ENCODE results near the gene ITGB8.

Gene ITGB8

DNA sequence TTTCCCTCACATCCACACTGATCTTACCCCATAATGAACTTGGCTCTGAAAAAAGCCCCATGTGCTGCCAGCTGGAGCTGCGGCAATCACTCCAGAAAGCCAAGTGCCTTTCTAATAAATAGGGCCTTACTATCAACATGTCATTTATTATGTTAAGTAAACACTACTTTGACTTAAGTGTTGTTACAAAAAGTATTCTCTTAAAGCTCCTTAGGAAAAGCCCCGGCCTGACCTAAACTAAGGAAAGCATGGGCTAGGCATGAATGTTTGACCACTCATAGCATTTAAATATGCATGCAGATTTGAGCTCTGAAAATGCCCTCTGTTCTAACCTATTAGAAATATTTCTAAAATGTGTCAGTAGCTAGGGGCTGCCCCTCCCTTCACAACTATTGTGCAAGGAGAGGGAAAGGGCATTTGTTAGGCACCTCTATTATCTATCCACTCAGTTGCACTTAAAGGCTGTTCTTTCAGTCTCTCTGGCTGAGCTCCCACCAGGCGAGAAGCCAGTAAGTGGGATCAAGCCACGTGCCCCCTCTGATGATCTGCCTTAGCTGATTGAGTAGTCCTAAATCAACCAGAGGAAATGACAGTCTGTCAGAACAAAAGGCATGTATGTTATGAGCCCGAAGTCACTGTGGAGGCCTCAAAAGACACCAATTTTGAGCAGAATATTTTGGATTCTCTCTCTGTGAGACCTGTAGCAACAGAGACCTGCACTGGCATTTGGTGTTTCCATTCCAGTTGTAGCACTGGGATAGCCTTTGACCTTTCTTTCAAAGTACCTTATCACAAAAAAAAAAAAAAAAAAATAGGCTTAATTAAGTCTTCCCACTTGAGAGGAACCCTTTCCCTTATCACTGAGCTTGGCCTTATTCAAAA is 77.1 kb downstream of the ITGB8 start:
- no peak for DNase-seq (ENCODE audit: low spot score)
- TF ChIP-seq, protein P1, sequence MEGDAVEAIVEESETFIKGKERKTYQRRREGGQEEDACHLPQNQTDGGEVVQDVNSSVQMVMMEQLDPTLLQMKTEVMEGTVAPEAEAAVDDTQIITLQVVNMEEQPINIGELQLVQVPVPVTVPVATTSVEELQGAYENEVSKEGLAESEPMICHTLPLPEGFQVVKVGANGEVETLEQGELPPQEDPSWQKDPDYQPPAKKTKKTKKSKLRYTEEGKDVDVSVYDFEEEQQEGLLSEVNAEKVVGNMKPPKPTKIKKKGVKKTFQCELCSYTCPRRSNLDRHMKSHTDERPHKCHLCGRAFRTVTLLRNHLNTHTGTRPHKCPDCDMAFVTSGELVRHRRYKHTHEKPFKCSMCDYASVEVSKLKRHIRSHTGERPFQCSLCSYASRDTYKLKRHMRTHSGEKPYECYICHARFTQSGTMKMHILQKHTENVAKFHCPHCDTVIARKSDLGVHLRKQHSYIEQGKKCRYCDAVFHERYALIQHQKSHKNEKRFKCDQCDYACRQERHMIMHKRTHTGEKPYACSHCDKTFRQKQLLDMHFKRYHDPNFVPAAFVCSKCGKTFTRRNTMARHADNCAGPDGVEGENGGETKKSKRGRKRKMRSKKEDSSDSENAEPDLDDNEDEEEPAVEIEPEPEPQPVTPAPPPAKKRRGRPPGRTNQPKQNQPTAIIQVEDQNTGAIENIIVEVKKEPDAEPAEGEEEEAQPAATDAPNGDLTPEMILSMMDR (IDR thresholded peaks at IDR 0.05; ENCODE audit: extremely low read depth, missing control alignments) = no peak

DNA sequence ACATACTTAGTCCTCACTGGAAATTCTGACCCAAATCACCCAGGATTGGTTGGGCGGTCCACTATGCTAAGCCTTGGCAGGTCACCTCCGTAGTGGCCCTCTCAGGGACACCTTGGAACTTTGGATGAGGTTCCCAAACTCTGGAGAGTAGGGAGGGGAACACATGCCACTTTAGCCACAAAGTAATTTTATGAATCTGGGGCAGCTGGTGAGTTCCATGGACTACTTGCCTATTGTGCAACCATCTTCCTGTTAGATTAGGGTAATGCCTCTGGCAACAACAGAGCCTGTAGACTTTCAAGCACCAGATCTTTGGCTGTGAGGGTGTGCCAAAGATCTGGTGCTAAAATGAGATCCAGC is 77.7 kb downstream of the ITGB8 start:
- TF ChIP-seq, protein P1 (IDR thresholded peaks at IDR 0.05; ENCODE audit: extremely low read depth, missing control alignments) = no peak
- DNase-seq (ENCODE audit: low spot score) = no peak

DNA sequence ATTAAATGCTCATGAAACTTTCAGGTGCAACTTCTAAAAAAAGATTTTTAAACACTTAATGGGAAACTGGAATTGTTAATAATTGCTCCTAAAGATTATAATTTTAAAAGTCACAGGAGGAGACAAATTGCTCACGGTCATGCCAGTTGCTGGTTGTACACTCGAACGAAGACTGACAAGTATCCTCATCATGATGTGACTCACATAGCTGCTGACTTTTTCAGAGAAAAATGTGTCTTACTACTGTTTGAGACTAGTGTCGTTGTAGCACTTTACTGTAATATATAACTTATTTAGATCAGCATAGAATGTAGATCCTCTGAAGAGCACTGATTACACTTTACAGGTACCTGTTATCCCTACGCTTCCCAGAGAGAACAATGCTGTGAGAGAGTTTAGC is 79.3 kb downstream of the ITGB8 start:
- TF ChIP-seq, protein P1 (IDR thresholded peaks at IDR 0.05; ENCODE audit: extremely low read depth, missing control alignments) = no peak
- DNase-seq (ENCODE audit: low spot score) = no peak

DNA sequence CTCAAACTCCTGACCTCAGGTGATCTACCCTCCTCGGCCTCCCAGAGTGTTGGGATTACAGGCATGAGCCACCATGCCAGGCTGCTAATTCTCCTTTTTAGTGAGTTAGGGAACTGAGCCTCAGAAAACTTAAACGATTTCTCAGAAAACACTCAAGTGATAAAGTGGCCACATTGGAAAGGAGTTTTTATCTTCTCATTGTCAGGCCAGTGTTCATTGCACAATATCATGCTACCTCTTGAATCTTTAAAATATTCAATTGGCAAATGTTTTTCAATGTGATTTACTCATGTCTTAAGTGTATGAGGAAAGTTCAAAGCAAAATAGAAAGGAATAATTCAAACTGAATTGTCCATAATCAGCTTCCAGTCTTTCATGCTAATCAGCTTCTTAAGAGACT is 80.7 kb downstream of the ITGB8 start:
- TF ChIP-seq, protein P1 (IDR thresholded peaks at IDR 0.05; ENCODE audit: extremely low read depth, missing control alignments) = no peak
- no peak for DNase-seq (ENCODE audit: low spot score)

DNA sequence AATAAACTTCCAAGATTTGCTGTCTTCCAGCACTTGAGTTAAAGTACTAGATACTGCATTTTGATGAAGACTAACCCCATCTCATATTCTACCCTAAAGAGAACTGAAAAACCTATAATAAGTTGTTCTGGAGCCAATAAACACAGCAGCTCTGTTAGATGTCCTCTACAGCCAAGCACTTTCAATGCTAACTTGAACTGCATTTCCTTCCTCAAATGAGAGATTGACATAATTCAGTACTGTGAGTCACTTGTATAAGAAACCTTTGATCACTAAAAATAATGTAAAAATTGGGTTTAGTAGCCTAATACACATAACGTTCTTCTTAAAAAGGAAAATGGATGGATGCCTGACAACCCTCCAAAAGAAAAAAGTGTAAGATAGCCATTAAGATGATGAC is 81.3 kb downstream of the ITGB8 start:
- no peak for DNase-seq (ENCODE audit: low spot score)
- TF ChIP-seq, protein P1 (IDR thresholded peaks at IDR 0.05; ENCODE audit: extremely low read depth, missing control alignments) = no peak

DNA sequence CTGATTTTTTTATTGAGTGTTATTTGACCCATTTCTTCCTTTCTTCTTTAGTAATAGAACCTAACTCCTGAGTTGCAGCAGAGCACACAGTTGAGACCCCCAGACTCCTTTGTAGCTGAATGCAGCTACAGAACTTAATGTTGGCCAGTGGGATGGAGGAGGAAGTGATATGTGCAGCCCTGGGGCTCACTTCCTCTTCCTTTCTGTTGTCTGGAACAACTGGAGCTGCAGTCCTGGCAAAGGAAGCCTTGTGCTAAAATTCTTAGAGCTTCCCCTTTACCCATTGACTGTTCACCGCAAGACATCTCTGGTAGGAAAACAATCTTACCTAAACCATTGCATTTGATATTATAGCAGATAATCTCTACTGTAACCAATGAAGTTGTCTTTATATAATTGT is 86.6 kb downstream of the ITGB8 start:
- DNase-seq (ENCODE audit: low spot score) = no peak
- TF ChIP-seq, protein P1 (IDR thresholded peaks at IDR 0.05; ENCODE audit: extremely low read depth, missing control alignments) = no peak

DNA sequence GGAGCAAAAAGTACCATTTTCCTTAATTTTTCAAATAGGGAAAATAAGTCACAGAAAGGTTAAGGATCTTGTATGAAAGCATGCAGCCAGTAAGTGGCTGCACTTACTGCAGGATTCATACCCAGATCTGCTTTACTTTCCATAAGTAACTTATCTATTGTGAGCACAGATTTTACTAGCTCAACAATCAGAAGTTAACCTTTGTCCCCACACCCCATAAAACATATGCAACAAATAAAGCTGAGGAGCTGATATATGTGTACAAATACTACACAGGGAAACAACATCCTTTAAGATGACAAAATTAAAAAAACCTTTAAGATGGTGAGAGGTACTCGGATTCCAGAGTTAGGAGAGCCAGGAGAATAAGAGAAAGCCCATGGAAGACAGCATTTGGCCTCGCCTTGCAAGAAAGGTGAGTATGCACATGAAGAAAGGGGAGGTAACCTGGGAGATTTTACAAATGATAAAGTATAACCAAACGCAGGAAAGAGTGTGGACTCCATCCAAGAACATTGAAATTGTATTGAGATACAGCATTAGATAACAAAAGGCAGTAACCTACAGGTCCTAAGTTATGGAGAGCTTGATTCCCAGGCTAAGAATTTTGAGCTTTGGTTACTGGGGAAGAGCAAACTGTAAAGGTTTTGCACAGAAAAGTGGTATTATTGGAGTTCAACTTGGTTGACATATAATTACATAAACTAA is 87.1 kb downstream of the ITGB8 start:
- TF ChIP-seq, protein P1 (IDR thresholded peaks at IDR 0.05; ENCODE audit: extremely low read depth, missing control alignments) = no peak
- no peak for DNase-seq (ENCODE audit: low spot score)

Measured in GM20000 (cell line).